ENCODE results near the gene GDNF. TPM values are rescaled to one million over a fixed set of nuclear protein-coding genes. Genes with fewer than 3 reads are reported as not detected.

GDNF gene, protein sequence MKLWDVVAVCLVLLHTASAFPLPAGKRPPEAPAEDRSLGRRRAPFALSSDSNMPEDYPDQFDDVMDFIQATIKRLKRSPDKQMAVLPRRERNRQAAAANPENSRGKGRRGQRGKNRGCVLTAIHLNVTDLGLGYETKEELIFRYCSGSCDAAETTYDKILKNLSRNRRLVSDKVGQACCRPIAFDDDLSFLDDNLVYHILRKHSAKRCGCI
- total RNA-seq (2021) (14.7 and 18.4 TPM in 2 replicates), Bru-seq, nascent RNA (percentile 87 among the genes with signal in this experiment), BruChase-seq, experiment 1, labeled RNA remaining after a 2-hour chase (percentile 75 among the genes with signal in this experiment), BruChase-seq, experiment 2, labeled RNA remaining after a 6-hour chase (percentile 56 among the genes with signal in this experiment)
- long read RNA-seq, partial matches to known transcripts = 0 of 6 reads
- long read RNA-seq, other reads (novel, unspliced or antisense) = 5 of 6 reads

GRCh38 chr5:37839407-37840052, at the start of gene GDNF:
TSS of gene GDNF (minus strand) at chr5:37840041. CDS start at chr5:37834796, 5,245 bp downstream.
- DNase-seq (ENCODE audit: low spot score) = peak; percentile 83
- POLR2A ChIA-PET (ENCODE audit: low non-redundant PET) = no interaction called here
- Histone ChIP-seq H3K9me3 (ENCODE audit: low read depth, low read length, poor library complexity, severe bottlenecking) (no peaks in the 10 kb centered on the region), H3K27me3 (replicated peaks; ENCODE audit: insufficient read depth, low read depth, low read length, poor library complexity) (no peaks in the 10 kb centered on the region), H3K27ac (ENCODE audit: low read depth, low read length, poor library complexity, severe bottlenecking) (peak within 1 kb of the TSS; percentile 72), H3K4me1 (ENCODE audit: insufficient read depth, low read length, poor library complexity, severe bottlenecking) (peaks cover 32% of the 10 kb centered on the region), H3K4me3 (ENCODE audit: low read depth, low read length, poor library complexity, severe bottlenecking) (peak within 1 kb of the TSS; percentile 59), H3K36me3 (ENCODE audit: insufficient read depth, low read length, poor library complexity, severe bottlenecking) (no peaks in the 10 kb centered on the region)
- no peak for TF ChIP-seq EZH2 (IDR thresholded peaks at IDR 0.05; ENCODE audit: borderline replicate concordance, low read depth, low read length, poor library complexity, severe bottlenecking)
- TF ChIP-seq, protein P1, sequence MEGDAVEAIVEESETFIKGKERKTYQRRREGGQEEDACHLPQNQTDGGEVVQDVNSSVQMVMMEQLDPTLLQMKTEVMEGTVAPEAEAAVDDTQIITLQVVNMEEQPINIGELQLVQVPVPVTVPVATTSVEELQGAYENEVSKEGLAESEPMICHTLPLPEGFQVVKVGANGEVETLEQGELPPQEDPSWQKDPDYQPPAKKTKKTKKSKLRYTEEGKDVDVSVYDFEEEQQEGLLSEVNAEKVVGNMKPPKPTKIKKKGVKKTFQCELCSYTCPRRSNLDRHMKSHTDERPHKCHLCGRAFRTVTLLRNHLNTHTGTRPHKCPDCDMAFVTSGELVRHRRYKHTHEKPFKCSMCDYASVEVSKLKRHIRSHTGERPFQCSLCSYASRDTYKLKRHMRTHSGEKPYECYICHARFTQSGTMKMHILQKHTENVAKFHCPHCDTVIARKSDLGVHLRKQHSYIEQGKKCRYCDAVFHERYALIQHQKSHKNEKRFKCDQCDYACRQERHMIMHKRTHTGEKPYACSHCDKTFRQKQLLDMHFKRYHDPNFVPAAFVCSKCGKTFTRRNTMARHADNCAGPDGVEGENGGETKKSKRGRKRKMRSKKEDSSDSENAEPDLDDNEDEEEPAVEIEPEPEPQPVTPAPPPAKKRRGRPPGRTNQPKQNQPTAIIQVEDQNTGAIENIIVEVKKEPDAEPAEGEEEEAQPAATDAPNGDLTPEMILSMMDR (conservative IDR thresholded peaks at IDR 0.05; ENCODE audit: low read depth, low read length) = no peak
- BruUV-seq (replicated peaks) = no TSS peak
- intact Hi-C loops (cut with micrococcal nuclease; ENCODE audit: unreplicated experiment) = loop anchor here (5.0 kb wide), 2 partner anchors 262 to 427 kb away; no protein-coding TSS in a partner anchor
- CTCF ChIA-PET = interaction anchor here (0.7 kb wide), 1 partner anchor 287 kb away, joined by 8 read pairs; no protein-coding TSS in a partner anchor

- no peaks in the 10 kb centered on the region for H3K4me1 ChIP-seq (ENCODE audit: insufficient read depth, low read length, poor library complexity, severe bottlenecking)
- no peak overlapping the region for H3K4me3 ChIP-seq (ENCODE audit: low read depth, low read length, poor library complexity, severe bottlenecking)
- no TSS peak for BruUV-seq (replicated peaks)
- TF ChIP-seq, protein P1 (conservative IDR thresholded peaks at IDR 0.05; ENCODE audit: low read depth, low read length) = no peak
- TF ChIP-seq EZH2 (IDR thresholded peaks at IDR 0.05; ENCODE audit: borderline replicate concordance, low read depth, low read length, poor library complexity, severe bottlenecking) = no peak
- intact Hi-C loops (cut with micrococcal nuclease; ENCODE audit: unreplicated experiment) = no loop called here
- no peaks in the 10 kb centered on the region for H3K36me3 ChIP-seq (ENCODE audit: insufficient read depth, low read length, poor library complexity, severe bottlenecking)
- no peak for DNase-seq (ENCODE audit: low spot score)
- POLR2A ChIA-PET (ENCODE audit: low non-redundant PET) = interaction anchor here (0.7 kb wide), 1 partner anchor 349 kb away, joined by 4 read pairs; no protein-coding TSS in a partner anchor
- no peak overlapping the region for H3K27ac ChIP-seq (ENCODE audit: low read depth, low read length, poor library complexity, severe bottlenecking)
- CTCF ChIA-PET = no interaction called here
- no peaks in the 10 kb centered on the region for H3K27me3 ChIP-seq (replicated peaks; ENCODE audit: insufficient read depth, low read depth, low read length, poor library complexity)
- H3K9me3 ChIP-seq (ENCODE audit: low read depth, low read length, poor library complexity, severe bottlenecking) = no peaks in the 10 kb centered on the region
Observed at GRCh38 chr5:37888476-37888875, 48.6 kb upstream of the GDNF start.

GRCh38 chr5:37886242-37886905, 46.5 kb upstream of the GDNF start:
- Histone ChIP-seq H3K27me3 (replicated peaks; ENCODE audit: insufficient read depth, low read depth, low read length, poor library complexity) (no peaks in the 10 kb centered on the region), H3K4me1 (ENCODE audit: insufficient read depth, low read length, poor library complexity, severe bottlenecking) (no peaks in the 10 kb centered on the region), H3K4me3 (ENCODE audit: low read depth, low read length, poor library complexity, severe bottlenecking) (no peak overlapping the region), H3K27ac (ENCODE audit: low read depth, low read length, poor library complexity, severe bottlenecking) (no peak overlapping the region), H3K9me3 (ENCODE audit: low read depth, low read length, poor library complexity, severe bottlenecking) (no peaks in the 10 kb centered on the region), H3K36me3 (ENCODE audit: insufficient read depth, low read length, poor library complexity, severe bottlenecking) (no peaks in the 10 kb centered on the region)
- intact Hi-C loops (cut with micrococcal nuclease; ENCODE audit: unreplicated experiment) = no loop called here
- TF ChIP-seq, protein P1 (conservative IDR thresholded peaks at IDR 0.05; ENCODE audit: low read depth, low read length) = no peak
- TF ChIP-seq EZH2 (IDR thresholded peaks at IDR 0.05; ENCODE audit: borderline replicate concordance, low read depth, low read length, poor library complexity, severe bottlenecking) = no peak
- DNase-seq (ENCODE audit: low spot score) = no peak
- CTCF ChIA-PET = no interaction called here
- no TSS peak for BruUV-seq (replicated peaks)
- POLR2A ChIA-PET (ENCODE audit: low non-redundant PET) = no interaction called here

Measured in A673 (cell line).